HFF-Myc (cell line): ENCODE measurements around the gene LDLRAD4.

Experiments used
- DNase-seq: peaks from one replicate; pipeline ENCODE4 v3.0.0-alpha.2; 2011; ENCODE audit warnings: low read depth; ENCODE audit errors: extremely low read depth
- H3K4me3 ChIP-seq: replicated peaks from 2 replicates; pipeline ENCODE4 v1.5.1; 2011; ENCODE audit warnings: low read depth, mild to moderate bottlenecking, control low read depth, low read length
- TF ChIP-seq, protein P1 (sequence below): IDR thresholded peaks from 2 replicates; pipeline ENCODE4 v1.5.1; 2012; ENCODE audit warnings: mild to moderate bottlenecking, low read depth, low read length, control low read depth; ENCODE audit errors: missing control alignments

Gene LDLRAD4

GRCh38 chr18:13267431-13267873 lies 48.9 kb downstream of the LDLRAD4 start:
- DNase-seq, result no peak
- no peak overlapping the region for H3K4me3 ChIP-seq
- TF ChIP-seq, protein P1, sequence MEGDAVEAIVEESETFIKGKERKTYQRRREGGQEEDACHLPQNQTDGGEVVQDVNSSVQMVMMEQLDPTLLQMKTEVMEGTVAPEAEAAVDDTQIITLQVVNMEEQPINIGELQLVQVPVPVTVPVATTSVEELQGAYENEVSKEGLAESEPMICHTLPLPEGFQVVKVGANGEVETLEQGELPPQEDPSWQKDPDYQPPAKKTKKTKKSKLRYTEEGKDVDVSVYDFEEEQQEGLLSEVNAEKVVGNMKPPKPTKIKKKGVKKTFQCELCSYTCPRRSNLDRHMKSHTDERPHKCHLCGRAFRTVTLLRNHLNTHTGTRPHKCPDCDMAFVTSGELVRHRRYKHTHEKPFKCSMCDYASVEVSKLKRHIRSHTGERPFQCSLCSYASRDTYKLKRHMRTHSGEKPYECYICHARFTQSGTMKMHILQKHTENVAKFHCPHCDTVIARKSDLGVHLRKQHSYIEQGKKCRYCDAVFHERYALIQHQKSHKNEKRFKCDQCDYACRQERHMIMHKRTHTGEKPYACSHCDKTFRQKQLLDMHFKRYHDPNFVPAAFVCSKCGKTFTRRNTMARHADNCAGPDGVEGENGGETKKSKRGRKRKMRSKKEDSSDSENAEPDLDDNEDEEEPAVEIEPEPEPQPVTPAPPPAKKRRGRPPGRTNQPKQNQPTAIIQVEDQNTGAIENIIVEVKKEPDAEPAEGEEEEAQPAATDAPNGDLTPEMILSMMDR, result no peak

DNA sequence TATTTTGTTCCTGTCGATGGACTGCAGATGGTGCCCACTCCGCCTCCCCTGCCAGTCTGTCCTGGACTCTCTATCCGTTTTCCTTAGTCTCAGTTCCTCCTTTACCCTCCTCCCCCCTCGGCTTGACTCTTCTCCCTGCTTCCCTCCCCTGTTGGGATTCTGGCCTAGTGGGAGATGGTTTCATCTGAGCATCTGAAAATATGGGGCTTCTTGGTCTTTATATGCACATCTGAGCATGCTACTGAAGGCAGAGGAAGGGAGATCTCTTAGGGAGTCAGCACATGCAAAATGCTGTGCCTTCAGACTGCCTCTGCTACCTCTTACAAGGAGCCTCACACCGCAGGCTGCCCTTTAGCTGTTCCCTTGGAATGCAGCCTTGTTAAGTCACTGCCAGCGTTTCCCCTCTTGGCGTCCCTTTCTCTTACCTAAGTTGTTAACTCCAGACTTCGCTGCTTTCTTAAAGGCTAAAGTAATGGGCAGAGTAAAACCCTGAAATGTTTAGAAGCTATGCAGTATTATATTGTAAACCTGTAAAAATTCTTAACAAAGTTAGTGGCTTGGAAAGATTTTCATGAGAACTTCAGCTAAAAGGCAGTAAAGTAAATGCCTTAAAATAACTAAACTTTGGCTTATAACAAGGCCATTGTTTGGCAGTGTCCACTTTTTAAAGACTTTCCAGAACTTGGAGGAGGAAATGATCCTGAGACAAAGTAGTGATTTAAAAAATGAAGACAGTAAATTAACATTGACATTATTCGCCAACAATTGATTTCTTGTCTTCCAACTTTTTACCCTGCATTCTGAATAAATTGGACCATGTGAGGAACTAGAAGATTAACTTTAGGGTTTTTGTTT lies 49.8 kb downstream of the LDLRAD4 start:
- no peak overlapping the region for H3K4me3 ChIP-seq
- DNase-seq, result no peak
- TF ChIP-seq, protein P1, result no peak

DNA sequence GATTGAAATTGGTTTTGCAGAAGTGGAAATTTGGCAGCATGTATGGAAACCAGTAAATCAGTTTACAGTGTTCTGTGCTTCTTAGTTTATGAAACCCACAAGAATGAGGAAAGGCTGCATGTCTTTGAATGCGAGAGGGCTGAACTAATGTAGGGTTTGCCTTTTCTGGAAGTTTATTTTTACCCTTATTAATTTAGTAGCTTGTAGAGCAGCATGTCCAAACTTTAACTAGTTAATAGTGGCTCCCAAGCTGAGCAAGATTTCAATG lies 50.4 kb downstream of the LDLRAD4 start:
- no peak overlapping the region for H3K4me3 ChIP-seq
- TF ChIP-seq, protein P1, result no peak
- no peak for DNase-seq

DNA sequence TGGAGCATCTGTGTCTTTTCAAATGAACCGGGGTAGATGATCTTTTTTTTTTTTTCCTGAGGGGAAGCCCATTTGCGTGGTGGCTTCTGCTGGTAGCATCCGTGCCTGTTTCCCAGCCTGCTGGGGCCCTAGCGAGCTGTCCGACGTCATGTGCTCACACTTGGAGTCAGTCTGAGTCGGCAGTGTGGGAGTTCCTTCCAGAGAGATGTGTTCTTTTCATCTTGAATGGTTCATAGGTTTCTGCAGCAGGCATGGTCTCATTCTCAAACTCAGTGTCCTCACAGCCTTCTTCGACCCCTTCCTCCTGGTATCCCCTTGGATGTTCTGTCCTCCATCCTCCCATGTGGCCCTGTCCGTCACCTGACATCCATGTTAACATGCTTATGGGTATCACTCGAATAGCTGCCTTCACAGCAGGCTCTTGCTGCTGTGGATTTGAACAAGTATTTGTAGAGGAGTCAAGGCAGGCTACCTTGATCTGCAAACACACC lies 51.0 kb downstream of the LDLRAD4 start:
- DNase-seq, result no peak
- TF ChIP-seq, protein P1, result no peak
- H3K4me3 ChIP-seq, result no peak overlapping the region

DNA sequence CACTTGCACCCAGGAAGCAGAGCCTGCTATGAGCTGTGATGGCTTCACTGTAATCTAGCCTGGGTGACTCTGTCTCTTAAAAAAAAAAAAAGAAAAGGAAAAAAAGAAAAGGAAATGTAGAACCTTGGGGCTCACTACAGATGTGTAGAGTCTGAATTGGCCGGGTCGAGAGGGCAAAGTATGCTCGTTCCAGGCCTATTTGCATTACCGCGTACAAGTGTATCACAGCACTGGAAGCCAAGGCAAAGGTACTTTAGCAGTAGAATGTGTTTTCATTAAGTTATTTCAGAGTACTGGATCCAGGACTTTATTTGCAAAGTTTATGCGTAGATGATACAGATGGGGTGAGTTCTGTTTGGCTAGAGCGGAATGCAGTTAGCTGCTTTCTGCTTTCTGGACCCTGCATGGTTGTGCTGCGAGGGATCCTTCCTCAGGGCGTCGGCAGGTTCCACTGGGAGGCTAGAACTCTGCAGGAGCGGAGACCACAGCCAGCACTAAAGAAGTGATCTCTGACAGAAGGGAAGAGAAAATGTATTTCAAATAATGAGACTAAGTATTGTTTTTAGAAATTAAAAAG lies 51.8 kb downstream of the LDLRAD4 start:
- DNase-seq, result no peak
- TF ChIP-seq, protein P1, result no peak
- H3K4me3 ChIP-seq, result no peak overlapping the region

GRCh38 chr18:13271302-13271911 lies 52.8 kb downstream of the LDLRAD4 start:
- no peak overlapping the region for H3K4me3 ChIP-seq
- DNase-seq, result no peak
- TF ChIP-seq, protein P1, result no peak
